ENCODE results near the gene DST.

Gene DST

DNA sequence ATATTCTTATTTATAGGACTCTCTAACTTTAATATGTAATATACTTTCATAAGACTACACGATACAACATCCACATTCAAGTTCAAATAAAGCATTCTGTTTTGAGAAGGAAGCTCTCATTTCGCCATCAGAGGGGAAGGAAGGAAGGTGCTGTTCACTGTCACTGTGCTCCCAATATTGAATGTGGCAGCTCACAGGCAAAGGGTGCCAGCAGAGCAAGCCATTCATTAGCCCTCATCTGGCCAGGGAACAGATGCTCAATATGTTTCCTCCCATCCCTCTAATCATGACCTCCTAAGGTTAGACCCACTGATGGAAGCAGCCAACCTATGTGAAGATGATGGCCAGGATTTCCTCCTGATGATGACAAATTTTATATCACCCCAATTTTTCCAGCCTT, 154.4 kb downstream of the DST start:
- DNase-seq (ENCODE audit: low read depth in 4 of 4, low spot score in 1 of 4): no peak

DNA sequence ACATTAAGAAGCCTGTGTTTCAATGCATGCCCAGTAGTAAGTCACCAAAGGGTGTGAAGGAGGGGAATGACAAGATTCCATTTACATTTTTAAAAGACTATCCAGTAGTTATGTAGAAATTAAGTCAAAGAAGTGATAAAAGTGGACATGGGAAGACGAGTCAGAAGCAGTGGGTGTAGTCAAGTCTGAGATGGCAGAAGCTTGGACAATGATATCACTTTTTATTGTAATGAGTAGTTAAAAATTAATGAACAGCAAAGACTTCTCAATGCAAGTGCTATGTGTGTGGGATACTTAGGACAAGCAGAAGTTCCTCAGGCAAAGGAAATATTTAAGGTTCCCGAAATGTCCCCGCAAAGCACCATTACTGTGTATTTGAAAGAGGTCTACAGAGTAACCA, 156.0 kb downstream of the DST start:
- no peak for DNase-seq (ENCODE audit: low read depth in 4 of 4, low spot score in 1 of 4)

DNA sequence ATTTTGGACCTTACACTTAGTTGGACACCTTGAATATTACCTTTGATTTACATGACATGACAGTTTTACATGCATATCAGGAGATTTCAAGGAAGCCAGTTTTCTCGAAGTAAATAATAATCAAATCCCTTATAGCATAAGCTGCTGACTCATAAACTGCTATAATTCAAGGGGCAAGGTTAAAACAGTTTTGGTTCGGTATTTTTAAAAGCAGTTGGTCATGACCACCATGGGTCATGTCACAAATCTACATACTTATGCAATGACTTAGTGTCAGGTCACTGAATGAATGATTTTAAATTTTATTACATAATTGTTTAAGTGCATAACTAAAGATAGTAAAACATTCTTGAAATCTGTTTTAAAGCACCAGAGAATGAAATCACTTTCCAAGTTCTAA, 158.0 kb downstream of the DST start:
- DNase-seq (ENCODE audit: low read depth in 4 of 4, low spot score in 1 of 4): no peak

DNA sequence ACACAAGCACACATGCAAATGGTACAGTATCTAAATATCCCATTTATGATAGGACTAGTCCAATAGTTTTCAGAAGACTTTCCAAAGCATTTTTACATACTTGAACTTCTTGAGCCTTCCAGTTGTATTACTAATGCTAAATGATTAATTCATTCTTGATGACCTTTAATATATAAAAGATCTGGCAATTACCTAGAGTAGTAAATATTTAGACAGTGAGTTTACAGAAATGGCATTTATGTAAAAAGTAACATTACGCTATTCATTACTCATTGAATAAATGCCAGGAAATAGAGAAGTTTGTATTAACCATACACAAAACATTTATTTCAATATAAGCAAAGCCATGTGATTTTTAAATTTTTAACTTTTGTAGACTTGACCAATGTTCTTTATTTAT, 158.8 kb downstream of the DST start:
- DNase-seq (ENCODE audit: low read depth in 4 of 4, low spot score in 1 of 4): no peak

DNA sequence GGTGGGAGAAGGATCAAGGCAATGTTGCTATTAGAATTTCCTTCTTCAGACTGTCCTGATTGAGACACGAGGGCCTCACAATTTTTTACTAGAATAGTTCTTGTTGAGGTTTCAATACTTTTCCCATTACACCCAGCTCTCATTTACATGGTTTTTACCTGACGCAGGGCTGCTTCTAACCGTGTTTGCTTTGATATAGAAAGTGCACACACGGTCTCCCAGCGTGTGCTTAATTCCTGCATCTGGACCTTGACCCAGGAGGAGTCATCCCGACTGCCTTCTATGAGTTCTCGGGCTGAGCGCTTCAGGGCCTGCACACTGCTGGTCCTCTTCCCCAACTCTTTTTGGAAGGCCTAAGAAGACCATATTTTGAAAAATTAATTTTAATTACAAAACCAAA, 160.2 kb downstream of the DST start:
- no peak for DNase-seq (ENCODE audit: low read depth in 4 of 4, low spot score in 1 of 4)

DNA sequence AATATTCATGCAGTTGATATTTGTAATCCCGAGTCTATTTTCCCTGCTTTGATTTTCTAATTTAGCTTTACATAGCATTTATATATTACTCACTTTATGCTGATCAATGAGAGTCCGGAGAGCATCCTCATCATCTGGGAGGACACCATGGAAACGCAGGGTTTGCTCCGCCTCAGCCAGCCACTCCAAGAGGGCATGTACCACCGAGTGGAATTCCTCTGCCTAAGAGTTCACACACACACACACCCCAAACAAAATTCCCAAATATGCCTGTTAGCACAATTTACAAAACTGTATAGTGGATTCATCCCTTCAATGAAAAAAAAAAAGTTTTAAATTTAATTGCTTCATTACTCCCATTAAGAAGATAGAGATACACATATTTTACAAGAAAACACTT, 160.7 kb downstream of the DST start:
- DNase-seq (ENCODE audit: low read depth in 4 of 4, low spot score in 1 of 4): no peak

DNA sequence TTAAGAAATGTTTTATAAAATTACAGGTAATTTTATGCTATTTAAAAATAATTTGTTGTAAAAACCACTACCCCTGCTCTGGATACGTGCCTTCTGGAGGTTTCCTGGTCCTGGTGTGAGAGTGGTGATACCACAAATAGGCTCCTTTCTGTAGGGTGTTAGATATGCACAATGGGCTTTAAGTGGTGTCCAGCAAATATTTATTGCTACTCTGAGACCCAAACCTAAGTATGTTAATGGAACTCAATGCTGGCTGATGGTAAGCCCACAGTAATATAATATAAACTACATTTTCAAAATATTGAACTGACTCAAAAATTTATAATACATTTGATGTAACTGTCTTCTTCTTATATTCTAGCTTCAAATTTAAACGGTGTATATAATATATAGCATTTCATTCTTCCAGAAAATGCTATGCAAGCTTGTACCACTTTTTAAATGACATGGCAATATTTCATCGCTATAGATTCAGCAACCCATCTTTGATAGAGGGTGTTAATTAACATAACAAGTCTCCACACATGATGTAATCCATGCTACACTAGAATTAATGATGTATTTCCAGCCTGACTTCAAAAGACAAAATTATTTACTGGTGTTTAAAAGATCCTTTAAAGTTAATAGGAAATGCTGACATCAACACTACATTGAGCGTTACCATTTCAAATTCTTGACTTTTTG, 161.9 kb downstream of the DST start:
- DNase-seq (ENCODE audit: low read depth in 4 of 4, low spot score in 1 of 4): no peak

DNA sequence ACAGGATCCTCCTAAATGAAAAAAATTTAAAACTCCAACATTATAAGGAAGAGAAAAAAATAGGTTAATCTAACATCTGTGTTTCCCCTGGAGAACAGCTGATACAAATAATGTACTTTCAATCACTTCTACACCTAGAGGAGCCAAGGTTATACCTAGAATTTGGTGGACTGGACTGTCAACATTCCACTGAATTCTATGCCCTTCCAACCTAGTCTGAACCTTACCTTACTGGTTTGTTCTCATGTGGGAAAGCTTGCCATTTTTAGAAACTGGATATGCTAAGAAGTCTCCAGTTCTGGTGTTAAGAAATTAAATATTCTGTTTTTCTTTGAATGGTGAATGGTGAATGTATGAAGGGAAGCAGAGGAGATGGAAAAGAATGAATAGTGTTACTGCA, 162.4 kb downstream of the DST start:
- no peak for DNase-seq (ENCODE audit: low read depth in 4 of 4, low spot score in 1 of 4)

DNA sequence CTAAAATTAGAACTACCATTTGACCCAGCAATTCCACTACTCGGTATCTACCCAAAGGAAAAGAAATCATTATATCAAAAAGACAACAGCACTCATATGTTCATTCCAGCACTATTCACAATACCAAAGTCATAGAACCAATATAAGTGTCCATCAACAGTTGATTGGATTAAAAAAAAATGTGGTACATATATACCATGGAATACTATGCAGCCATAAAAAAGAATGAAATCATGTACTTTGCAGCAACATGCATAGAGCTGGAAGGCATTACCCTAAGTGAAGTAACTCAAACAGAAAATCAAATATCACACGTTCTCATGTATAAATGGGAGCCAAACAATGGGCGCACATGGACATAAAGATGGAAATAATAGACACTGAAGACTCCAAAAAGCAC, 163.3 kb downstream of the DST start:
- DNase-seq (ENCODE audit: low read depth in 4 of 4, low spot score in 1 of 4): no peak

DNA sequence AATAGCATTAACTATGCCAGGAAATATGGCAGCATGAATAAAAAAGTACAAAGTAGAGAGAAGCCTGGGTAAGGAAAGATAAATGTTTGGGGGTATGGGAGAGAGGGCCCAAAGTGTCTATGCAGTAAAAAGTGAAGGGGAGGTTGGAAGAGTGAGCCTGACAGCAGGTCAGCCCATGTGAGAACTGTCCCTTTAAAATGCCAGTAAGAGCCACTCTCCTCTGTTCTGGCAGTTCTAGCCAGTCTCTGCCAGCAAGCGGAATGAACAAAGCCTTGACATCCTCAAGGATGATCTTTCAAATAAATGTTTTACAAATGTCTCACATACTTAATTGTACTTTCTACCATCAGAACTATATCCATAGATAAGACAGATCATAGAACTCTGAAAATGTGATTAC, 164.5 kb downstream of the DST start:
- DNase-seq (ENCODE audit: low read depth in 4 of 4, low spot score in 1 of 4): no peak

DNA sequence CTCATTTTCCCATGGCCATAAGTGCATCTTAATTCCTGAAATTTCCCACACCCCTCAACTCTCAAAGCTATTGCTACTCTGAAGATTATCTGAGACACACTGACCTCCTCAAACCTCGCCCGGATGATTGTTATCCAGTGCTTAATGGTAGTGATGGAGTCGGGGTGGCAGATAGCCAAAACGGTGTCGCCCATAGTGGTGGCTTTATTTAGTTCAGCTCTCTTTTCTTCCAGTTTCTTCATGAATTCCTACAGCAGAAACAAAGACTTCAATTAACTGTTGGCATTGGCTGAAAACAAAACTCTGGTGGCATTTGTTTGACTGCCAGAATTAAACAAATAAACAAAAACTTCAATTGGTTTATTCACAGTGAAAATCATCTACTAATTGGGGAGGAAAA, 165.4 kb downstream of the DST start:
- no peak for DNase-seq (ENCODE audit: low read depth in 4 of 4, low spot score in 1 of 4)

DNA sequence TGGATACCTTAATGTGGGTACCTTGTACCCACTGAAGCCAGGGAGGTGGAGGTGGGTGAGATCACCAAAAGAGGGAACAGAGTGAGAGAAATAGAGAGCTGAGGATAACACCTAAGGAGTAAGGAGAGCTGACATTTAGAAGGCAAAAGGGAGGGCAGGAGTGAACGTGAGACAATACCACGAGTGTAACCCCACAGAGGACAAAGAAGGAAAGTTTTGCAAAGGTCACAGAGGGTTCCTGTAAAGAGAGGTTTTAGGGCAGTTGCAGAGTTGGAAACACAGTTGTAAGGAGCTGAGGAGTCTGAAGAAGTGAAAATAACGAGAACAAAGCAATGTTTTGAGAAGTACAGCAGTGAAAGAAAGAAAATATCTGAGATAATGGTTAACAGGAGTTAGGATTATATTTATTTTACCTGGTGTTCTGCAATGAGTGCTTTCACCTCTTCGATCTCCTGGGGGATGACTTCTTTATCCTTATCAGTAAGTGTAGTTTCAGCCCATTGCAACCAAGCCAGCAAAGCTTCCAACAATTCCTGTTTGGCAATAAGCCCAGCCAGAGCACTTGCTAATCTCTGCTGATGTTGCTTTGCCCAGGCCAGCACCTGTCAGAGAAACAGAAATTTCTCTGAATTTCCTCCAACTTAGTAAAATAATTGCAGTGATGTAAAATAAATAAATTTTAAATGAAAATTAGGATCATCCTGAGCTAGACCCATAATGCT, 166.8 kb downstream of the DST start:
- DNase-seq (ENCODE audit: low read depth in 4 of 4, low spot score in 1 of 4): no peak

DNA sequence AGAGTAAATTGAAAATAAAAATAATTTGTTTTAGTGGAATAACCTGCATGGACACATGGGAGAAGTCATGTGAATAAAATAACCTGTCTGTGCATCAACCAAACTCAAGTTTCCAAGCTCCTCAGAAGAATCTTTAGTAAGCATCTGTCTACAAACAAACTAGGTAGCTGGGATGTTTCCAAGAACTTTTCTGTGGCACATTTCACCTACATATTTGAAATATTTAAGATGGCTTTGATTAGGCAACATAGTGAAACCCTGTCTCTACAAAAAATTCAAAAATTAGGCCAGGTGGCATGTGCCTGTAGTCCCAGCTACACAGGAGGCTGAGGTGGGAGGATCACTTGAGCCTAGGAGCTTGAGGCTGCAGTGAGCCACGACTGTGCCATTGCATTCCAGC, 168.2 kb downstream of the DST start:
- DNase-seq (ENCODE audit: low read depth in 4 of 4, low spot score in 1 of 4): no peak

DNA sequence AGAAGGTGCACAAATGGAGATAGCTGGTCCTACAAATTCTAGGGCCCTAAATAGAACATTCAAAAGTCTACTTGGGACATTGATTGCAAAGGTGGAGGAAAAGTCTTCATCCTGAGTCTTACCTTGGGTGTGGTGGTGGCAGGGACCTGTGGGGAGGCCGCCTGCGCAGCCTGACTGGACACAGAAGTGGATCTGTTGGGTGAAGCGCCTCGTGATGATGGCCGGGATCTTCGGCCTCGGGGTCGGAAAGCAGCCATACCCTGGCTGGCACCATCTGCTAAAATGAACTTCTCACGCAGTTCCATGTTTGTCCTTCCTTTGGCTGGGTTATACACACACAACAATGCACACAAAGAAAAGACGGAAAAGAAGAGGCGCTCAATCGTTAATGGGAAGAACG, 179.2 kb downstream of the DST start:
- no peak for DNase-seq (ENCODE audit: low read depth in 4 of 4, low spot score in 1 of 4)

DNA sequence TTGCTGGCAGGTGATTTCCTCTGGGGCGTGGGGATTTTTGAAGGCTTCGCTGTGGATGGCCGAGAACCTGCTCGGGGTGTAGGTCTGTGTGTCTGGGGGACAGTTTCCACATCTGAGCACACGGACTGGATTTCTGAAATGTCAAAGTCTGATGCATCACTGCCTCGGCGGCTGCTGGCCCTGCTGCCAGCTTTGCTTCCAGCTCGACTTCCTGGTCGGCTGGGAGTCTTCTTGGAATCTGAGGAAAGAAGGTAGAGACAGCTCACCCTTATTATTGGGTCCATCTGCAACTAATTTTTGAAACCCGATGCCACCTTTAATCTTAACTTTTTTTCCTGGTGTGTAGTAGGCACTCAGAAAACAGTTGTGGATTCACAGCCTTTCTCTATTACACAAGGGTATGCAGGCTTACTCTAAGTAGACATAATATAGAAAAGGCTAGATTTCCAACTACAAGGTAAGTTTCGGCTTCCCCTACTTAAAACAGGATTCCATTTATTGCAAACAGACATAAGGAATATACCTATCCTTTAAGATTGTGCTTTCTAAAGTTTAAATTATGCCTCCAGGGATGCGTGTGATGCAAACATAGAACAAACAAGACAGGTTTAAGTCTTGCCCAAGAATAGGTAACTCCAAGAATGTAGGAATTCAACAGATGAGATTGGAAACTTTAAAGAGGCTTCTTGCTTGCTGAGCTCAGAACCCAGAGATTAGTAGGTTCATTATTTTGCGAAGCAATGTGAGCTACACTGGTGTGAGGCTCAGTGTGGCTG, 183.5 kb downstream of the DST start:
- DNase-seq (ENCODE audit: low read depth in 4 of 4, low spot score in 1 of 4): no peak

DNA sequence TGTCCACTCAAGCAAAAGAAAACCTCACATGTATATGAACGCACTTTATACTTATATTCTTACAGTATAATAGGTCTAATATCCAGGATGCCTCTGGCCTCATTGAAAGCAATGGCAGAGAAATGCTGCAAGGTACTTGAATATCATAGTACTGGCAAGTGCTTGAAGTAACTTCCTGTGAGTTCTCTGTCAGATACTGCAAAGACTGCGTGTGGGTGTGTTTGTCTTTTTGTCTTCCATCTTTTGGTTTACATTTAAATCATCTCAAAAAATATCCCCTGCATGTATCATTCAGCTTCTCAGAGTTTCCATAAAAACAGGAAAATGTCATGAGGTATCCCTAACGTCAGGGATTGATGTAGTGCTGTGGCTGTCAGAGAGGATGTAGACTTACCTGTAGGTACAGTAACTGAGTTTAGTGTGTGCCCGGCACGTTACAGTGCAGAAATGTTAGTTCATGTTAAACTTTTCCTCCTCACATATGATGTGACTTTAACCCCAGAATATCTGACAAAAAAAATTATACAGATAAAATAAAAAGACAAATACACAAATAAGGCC, 184.3 kb downstream of the DST start:
- no peak for DNase-seq (ENCODE audit: low read depth in 4 of 4, low spot score in 1 of 4)

DNA sequence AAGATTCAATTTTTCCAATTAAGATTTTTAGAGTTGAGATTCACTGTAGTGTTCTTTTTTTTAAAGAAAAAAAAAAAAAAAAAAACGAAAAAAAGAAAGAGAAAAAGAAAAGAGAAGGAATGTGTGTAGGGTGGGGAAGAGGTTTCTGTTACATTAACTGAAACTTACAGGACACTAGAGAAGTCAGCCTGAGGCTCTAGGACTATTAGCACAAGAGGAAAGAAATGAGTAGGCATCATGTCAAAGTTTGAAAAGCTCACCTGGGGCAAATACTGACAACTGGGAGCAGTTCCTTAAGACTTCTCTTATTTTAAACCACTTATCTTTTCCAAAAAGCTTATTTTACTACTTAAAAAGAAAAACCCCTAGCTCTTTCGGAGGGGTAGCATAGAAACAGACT, 185.9 kb downstream of the DST start:
- no peak for DNase-seq (ENCODE audit: low read depth in 4 of 4, low spot score in 1 of 4)

DNA sequence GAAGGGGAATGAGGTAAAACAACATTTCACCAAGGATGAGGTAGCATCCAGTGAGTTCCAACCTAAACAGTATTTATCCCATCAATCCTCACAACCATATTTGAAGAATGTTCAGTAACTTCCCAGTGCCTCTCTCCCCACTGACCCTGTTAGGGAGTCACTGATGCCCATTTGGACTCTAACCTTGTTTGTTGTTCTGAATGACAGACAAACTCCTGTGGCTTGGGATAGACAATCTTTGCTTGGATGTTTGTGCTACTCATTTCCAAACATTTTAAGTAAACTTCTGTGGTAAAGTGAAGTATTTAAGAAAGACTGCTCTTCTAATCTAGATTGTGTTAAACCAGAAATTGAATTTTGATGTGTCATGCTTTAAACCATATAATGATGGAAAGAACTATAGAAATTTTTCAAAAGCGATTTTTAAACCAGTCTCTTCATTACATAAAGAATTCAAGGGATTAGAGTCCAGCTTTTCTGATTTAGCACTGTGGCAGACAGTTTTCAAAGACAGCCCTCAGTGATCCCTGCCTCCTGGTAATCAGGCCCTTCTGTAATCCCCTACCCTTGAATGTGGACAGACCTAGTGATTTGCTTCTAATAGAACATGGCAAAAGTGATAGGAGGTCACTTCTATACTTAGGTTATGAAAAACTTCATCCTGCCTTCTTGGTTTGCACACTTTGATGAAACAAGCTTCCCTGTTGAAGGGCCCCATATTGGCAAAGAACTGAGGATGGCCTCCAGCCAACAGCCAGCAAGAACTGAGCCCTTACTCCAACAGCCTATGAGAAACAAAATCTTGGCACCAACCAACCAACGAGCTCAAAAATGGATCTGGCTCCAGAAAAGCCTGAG, 191.6 kb downstream of the DST start:
- no peak for DNase-seq (ENCODE audit: low read depth in 4 of 4, low spot score in 1 of 4)

DNA sequence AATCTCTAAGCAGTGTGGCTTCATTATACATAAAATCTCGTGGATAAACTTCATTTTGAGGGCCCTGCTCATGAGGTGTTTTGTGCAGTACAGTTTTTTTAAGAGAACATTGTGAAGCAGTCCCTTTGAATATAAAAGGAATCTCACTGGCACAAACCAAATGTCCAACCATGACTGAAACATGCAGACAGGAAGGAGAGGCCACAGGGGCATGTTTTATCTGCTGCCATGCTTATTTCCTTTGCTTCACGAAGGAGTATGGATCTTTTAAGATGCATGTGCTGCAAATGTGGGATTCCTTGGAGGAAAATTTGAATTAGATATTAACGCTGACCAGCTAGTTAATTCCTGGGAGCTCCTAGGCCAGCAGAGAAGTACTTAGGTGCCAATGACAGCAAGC, 192.3 kb downstream of the DST start:
- no peak for DNase-seq (ENCODE audit: low read depth in 4 of 4, low spot score in 1 of 4)

DNA sequence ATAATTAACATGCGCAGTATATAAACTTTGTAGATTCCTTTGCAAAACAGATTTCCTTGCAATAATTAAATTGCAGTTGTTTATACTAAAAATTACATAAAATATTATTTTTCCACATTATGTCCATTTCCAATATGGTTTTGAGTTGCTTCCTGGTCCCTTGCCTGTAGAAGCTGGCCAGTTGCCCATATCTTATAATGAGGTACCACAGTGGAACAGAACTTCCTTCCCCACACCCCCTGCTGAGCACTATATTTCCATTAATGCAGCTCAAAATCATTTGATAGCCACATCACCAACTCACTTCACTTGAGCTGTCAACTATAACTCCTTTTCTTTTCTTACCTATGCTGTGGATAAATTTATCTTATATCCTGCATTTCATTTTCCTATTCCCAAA, 194.6 kb downstream of the DST start:
- no peak for DNase-seq (ENCODE audit: low read depth in 4 of 4, low spot score in 1 of 4)

DNA sequence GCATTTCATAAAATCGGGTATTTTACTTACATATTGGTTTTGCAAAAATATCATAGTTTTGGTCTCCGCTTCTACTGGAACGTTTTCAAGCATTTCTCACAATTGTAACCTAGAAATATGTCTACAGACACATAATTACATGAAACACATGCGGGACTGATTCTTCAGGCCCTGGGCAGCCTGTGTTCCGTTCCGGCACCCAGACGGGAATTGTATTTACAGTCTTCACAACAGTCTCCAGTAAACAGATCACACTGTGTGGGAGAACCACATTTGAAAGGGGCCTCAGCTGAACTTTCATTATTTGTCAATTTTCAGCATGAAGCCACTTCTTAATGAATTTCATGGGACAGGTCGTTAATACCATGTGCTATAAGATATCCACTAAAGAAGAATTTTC, 196.9 kb downstream of the DST start:
- DNase-seq (ENCODE audit: low read depth in 4 of 4, low spot score in 1 of 4): no peak

Measured in stimulated activated CD4-positive, alpha-beta T cell treated with anti-CD3 and anti-CD28 coated beads, Interleukin-1b, Interleukin-23, amount 100 ng/mL, for 24 hours (primary cell).